Tibial artery (tissue), 4 donors: ENCODE data around the gene MYOZ2.

Source experiments
- DNase-seq, 2 donors: peaks; one replicate each; pipeline ENCODE4 v3.0.0-alpha.2; 2019
- H3K27ac ChIP-seq, 2 donors: fragments of 200-600 bp; sonication (generic) in 1 of 2; 1 replicate in 1 of 2; 2 replicates in 1 of 2; pipeline ENCODE4 v1.5.1; 2018 to 2019; ENCODE audit warnings: mild to moderate bottlenecking in 1 of 2
- H3K27me3 ChIP-seq, 2 donors: fragments of 200-600 bp; sonication (generic) in 1 of 2; one replicate each; pipeline versions ENCODE4 v1.5.1 to v1.6.0; 2016 to 2019
- H3K36me3 ChIP-seq, 3 donors: fragments of 200-600 bp; sonication (generic) in 2 of 3; one replicate each; pipeline ENCODE4 v1.5.1; 2016 to 2019; ENCODE audit warnings: mild to moderate bottlenecking in 2 of 3
- H3K4me1 ChIP-seq, 4 donors: fragments of 200-600 bp; sonication (generic) in 2 of 4; 1 replicate in 3 of 4; 2 replicates in 1 of 4; pipeline ENCODE4 v1.5.1; 2016 to 2019
- H3K4me3 ChIP-seq, 2 donors: fragments of 200-600 bp; sonication (generic) in 1 of 2; 1 replicate in 1 of 2; 2 replicates in 1 of 2; pipeline ENCODE4 v1.5.1; 2018 to 2019; ENCODE audit warnings: mild to moderate bottlenecking in 2 of 2
- H3K9me3 ChIP-seq, 3 donors: fragments of 200-600 bp; sonication (generic) in 1 of 3; one replicate each; pipeline ENCODE4 v1.5.1; 2016 to 2019
- intact Hi-C: fragments of 100-400 bp; cut with DNase I; formaldehyde crosslinking; loops from one replicate; pipeline ENCODE4 v1.15.0; 2023; ENCODE audit warnings: low total_unique reads
- TF ChIP-seq, protein P1 (sequence below), 2 experiments: fragments of 200-600 bp in 1 of 2; fragments of 450-650 bp in 1 of 2; IDR thresholded peaks; one replicate each; pipeline ENCODE4 v1.5.1; 2017 to 2019; ENCODE audit warnings: antibody characterized with exemption in 2 of 2, mild to moderate bottlenecking in 1 of 2, moderate library complexity in 1 of 2

MYOZ2 gene

DNA sequence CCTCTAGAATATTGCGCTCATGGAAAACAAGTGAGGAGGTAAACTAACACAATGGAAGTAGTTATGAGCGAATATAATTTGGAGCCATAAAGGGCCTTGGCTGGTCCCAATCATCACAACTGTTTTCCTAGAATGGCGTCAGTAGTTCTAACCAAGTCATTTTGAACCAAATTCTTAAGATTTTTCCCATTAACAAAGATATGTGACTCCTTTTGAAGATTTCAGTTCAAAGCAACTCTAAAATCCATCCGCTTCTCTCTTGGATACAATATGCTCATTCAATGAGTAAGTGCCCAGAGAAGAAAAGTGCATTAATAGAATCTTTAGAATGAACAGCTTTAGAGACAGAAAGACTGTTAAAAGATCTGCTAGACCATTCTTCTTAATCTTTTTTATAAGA, 19.6 kb upstream of the MYOZ2 start:
- Histone ChIP-seq H3K4me1 (peaks cover 0 to 9% (median 2%) of the 10 kb centered on the region in 4 donors), H3K36me3 (no peaks in the 10 kb centered on the region), H3K4me3 (no peak overlapping the region), H3K9me3 (no peaks in the 10 kb centered on the region), H3K27ac (no peak overlapping the region), H3K27me3 (no peaks in the 10 kb centered on the region)
- TF ChIP-seq, protein P1, sequence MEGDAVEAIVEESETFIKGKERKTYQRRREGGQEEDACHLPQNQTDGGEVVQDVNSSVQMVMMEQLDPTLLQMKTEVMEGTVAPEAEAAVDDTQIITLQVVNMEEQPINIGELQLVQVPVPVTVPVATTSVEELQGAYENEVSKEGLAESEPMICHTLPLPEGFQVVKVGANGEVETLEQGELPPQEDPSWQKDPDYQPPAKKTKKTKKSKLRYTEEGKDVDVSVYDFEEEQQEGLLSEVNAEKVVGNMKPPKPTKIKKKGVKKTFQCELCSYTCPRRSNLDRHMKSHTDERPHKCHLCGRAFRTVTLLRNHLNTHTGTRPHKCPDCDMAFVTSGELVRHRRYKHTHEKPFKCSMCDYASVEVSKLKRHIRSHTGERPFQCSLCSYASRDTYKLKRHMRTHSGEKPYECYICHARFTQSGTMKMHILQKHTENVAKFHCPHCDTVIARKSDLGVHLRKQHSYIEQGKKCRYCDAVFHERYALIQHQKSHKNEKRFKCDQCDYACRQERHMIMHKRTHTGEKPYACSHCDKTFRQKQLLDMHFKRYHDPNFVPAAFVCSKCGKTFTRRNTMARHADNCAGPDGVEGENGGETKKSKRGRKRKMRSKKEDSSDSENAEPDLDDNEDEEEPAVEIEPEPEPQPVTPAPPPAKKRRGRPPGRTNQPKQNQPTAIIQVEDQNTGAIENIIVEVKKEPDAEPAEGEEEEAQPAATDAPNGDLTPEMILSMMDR (IDR thresholded peaks at IDR 0.05), result no peak
- DNase-seq, result no peak
- intact Hi-C loops, result no loop called here

DNA sequence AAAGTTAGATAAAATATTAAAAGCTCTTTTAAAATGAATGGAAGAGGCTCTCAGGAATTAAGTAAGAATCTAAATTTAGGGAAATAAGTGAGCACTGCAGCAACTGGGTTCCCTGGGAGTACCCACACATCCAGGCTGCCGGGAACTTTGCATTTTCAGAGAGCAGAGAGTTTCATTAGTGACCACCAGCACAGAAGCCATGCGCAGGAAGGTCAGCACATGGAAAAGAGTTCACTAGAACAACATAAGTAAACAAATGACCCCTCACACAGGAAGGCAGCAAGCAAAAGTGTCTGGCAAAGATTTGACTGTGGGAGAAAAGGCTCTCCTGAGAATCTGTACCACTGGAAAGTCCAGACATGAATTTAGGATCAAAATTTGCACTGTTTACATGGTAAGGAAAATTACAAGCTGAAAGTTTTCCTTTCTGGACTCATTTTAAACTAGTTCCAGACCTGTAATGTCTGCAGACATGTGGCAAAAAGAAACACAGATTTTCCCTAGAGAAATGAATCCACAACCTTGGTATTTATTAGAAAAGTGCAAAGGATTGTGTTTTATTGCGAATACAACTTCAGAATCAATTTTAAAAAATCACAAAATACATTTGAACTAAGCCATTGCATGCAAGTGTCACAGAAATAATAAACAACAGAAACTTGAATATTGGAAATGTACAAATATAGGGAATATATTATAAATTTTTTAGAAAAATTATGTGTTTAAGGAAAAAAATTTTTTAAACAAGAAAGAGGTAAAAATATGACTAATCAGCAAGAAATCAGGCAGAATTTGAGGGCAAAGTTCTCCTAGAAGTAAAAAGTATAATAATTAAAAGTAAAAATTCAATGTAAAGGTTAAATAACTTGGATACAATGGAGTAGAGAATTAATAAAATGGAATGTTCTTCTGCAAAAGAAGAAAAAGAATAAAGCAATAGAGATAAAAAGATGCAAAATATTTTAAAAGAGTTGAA, 18.4 kb upstream of the MYOZ2 start:
- no peaks in the 10 kb centered on the region for H3K9me3 ChIP-seq
- H3K4me1 ChIP-seq, result peaks cover 0 to 9% (median 2%) of the 10 kb centered on the region in 4 donors
- no peak for DNase-seq
- TF ChIP-seq, protein P1 (IDR thresholded peaks at IDR 0.05), result no peak
- no peaks in the 10 kb centered on the region for H3K36me3 ChIP-seq
- no peaks in the 10 kb centered on the region for H3K27me3 ChIP-seq
- no peak overlapping the region for H3K27ac ChIP-seq
- intact Hi-C loops, result no loop called here
- no peak overlapping the region for H3K4me3 ChIP-seq

DNA sequence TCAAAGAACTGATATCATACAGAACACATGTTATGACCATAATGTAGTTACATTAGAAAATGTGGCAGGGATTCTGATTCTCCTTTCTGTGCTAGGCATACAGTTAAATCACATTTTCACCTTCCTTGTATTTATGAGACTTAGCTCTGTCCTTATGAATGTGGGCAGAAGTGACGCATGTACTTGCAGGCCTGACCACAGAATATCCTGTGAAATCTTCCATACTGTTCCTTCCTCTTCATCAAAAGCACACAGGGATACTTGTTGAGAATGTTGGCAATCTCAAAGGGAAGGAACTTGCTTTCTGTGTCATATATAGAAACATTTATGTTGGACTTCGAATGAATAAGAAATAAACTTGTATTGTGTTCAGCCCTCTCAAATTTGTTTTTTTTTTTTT, 17.2 kb upstream of the MYOZ2 start:
- Histone ChIP-seq H3K27ac (no peak overlapping the region), H3K4me1 (peaks cover 0 to 4% (median under 1%) of the 10 kb centered on the region in 4 donors), H3K27me3 (no peaks in the 10 kb centered on the region), H3K36me3 (no peaks in the 10 kb centered on the region), H3K4me3 (no peak overlapping the region), H3K9me3 (no peaks in the 10 kb centered on the region)
- intact Hi-C loops, result no loop called here
- DNase-seq, result no peak
- TF ChIP-seq, protein P1 (IDR thresholded peaks at IDR 0.05), result no peak

DNA sequence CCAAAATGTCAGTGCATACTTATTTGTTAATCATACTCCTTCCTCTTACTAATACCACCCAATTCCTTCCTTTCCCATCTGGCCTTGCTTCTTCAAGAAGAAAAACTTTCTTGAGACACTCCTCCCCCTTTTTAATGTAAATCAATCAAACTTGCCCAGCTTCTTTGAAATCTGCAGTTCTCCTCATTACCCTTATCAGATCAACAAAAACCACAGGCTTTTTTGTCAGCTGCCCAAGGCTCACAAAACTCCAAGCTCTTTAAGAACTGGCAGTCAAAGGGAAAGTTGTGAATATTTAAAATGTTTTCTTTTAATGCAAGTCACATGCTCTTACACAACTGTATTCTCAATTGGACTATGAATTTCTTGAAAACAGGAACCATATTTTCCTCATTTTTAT, 11.3 kb upstream of the MYOZ2 start:
- no peaks in the 10 kb centered on the region for H3K9me3 ChIP-seq
- H3K4me1 ChIP-seq, result no peaks in the 10 kb centered on the region
- H3K36me3 ChIP-seq, result no peaks in the 10 kb centered on the region
- H3K27me3 ChIP-seq, result no peaks in the 10 kb centered on the region
- no peak overlapping the region for H3K27ac ChIP-seq
- TF ChIP-seq, protein P1 (IDR thresholded peaks at IDR 0.05), result no peak
- no peak overlapping the region for H3K4me3 ChIP-seq
- intact Hi-C loops, result no loop called here
- DNase-seq, result no peak

DNA sequence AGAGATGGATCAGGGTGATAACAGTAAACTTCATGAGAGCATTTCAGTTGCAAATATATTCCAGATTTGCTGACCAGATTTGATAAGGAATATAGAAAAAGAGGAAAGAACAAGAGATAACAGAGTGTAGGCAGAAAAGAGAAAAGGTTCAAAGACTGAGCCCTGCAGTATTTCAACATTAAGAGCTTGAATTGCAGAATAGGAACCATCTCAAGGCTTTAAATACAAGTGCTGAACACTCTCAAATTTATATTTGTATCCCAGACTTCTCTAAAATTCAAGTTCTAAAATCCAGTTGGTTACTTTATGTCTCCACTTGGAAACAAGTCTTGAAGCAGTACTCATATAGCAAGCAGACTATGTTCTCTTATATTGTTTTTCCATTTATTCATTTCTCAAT, 9.7 kb upstream of the MYOZ2 start:
- H3K4me1 ChIP-seq, result peaks cover 0 to 5% (median 0%) of the 10 kb centered on the region in 4 donors
- no peak overlapping the region for H3K27ac ChIP-seq
- H3K4me3 ChIP-seq, result no peak overlapping the region

More for the DNA sequence above, 9.7 kb upstream of the MYOZ2 start:
- TF ChIP-seq, protein P1 (IDR thresholded peaks at IDR 0.05), result no peak
- Histone ChIP-seq H3K36me3 (no peaks in the 10 kb centered on the region), H3K9me3 (no peaks in the 10 kb centered on the region), H3K27me3 (no peaks in the 10 kb centered on the region)
- intact Hi-C loops, result no loop called here
- DNase-seq, result no peak
